Measurements from ENCODE around the gene SLC2A1.

GRCh38 chr1:42946120-42946898, 12.4 kb downstream of the SLC2A1 start:
- no peak for TF ChIP-seq EZH2phosphoT487 (IDR thresholded peaks at IDR 0.05; ENCODE audit: borderline replicate concordance, low read length)
- TF ChIP-seq, protein P1, sequence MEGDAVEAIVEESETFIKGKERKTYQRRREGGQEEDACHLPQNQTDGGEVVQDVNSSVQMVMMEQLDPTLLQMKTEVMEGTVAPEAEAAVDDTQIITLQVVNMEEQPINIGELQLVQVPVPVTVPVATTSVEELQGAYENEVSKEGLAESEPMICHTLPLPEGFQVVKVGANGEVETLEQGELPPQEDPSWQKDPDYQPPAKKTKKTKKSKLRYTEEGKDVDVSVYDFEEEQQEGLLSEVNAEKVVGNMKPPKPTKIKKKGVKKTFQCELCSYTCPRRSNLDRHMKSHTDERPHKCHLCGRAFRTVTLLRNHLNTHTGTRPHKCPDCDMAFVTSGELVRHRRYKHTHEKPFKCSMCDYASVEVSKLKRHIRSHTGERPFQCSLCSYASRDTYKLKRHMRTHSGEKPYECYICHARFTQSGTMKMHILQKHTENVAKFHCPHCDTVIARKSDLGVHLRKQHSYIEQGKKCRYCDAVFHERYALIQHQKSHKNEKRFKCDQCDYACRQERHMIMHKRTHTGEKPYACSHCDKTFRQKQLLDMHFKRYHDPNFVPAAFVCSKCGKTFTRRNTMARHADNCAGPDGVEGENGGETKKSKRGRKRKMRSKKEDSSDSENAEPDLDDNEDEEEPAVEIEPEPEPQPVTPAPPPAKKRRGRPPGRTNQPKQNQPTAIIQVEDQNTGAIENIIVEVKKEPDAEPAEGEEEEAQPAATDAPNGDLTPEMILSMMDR (conservative IDR thresholded peaks at IDR 0.05; ENCODE audit: low read depth, low read length), result no peak
